Mesenchymal stem cell (in vitro differentiated cells and primary cell): Measurements from ENCODE around the gene HPX. TPM values are rescaled to one million over a fixed set of nuclear protein-coding genes. Genes with fewer than 3 reads are reported as not detected.

Experiments used
- DNase-seq: peaks from one replicate; pipeline ENCODE4 v3.0.0-alpha.2; 2013
- H2AFZ ChIP-seq: one replicate; pipeline ENCODE4 v1.6.1; 2013; ENCODE audit warnings: low read depth, mild to moderate bottlenecking, control low read depth, inconsistent platforms, low read length, moderate library complexity
- H2AK5ac ChIP-seq: 2 replicates; pipeline ENCODE4 v1.6.1; 2013; ENCODE audit warnings: low read length, moderate library complexity, mild to moderate bottlenecking, inconsistent platforms; ENCODE audit not compliant: severe bottlenecking
- H2BK120ac ChIP-seq: one replicate; pipeline ENCODE4 v1.6.1; 2013; ENCODE audit warnings: low read depth, mild to moderate bottlenecking, inconsistent platforms, low read length, moderate library complexity
- H2BK12ac ChIP-seq, 2 experiments: one replicate each; pipeline ENCODE4 v1.6.1; 2013; ENCODE audit warnings: inconsistent platforms in 2 of 2, low read length in 2 of 2, mild to moderate bottlenecking in 2 of 2, moderate library complexity in 2 of 2, control low read depth in 1 of 2
- H2BK15ac ChIP-seq: one replicate; pipeline ENCODE4 v1.6.1; 2013; ENCODE audit warnings: mild to moderate bottlenecking, low read depth, inconsistent platforms; ENCODE audit not compliant: poor library complexity, severe bottlenecking
- H2BK5ac ChIP-seq: 2 replicates; pipeline ENCODE4 v1.6.1; 2013; ENCODE audit warnings: low read depth, mild to moderate bottlenecking, low read length, control low read depth, inconsistent platforms; ENCODE audit not compliant: poor library complexity, severe bottlenecking
- H3K14ac ChIP-seq, 2 experiments: one replicate each; pipeline ENCODE4 v1.6.1; 2013; ENCODE audit warnings: inconsistent platforms in 2 of 2, low read length in 2 of 2, control low read depth in 1 of 2, mild to moderate bottlenecking in 1 of 2, moderate library complexity in 1 of 2
- H3K18ac ChIP-seq, 2 experiments: one replicate each; pipeline ENCODE4 v1.6.1; 2013; ENCODE audit warnings: inconsistent platforms in 2 of 2, low read length in 2 of 2, control low read depth in 1 of 2, low read depth in 1 of 2, mild to moderate bottlenecking in 1 of 2
- H3K23ac ChIP-seq, 2 experiments: one replicate each; pipeline ENCODE4 v1.6.1; 2013; ENCODE audit warnings: inconsistent platforms in 2 of 2, low read length in 2 of 2, mild to moderate bottlenecking in 2 of 2, moderate library complexity in 2 of 2, control low read depth in 1 of 2
- H3K27ac ChIP-seq: 2 replicates; pipeline ENCODE4 v1.5.1; 2013; ENCODE audit warnings: mild to moderate bottlenecking, moderate library complexity, low read length, control low read depth, inconsistent platforms; ENCODE audit not compliant: poor library complexity, severe bottlenecking
- H3K27me3 ChIP-seq, 2 experiments: 2 replicates each; pipeline versions ENCODE4 v1.6.1 to v1.7.0; 2013; ENCODE audit warnings: low read length in 2 of 2, mild to moderate bottlenecking in 2 of 2, moderate library complexity in 2 of 2, control low read depth in 1 of 2, inconsistent platforms in 1 of 2; ENCODE audit not compliant: control insufficient read depth in 1 of 2, insufficient read depth in 1 of 2
- H3K36me3 ChIP-seq, 2 experiments: 2 replicates each; pipeline versions ENCODE4 v1.6.1 to v1.7.0; 2013; ENCODE audit warnings: low read length in 2 of 2, control low read depth in 1 of 2, inconsistent platforms in 1 of 2, low read depth in 1 of 2, mild to moderate bottlenecking in 1 of 2; ENCODE audit not compliant: insufficient read depth in 2 of 2, control insufficient read depth in 1 of 2
- H3K4ac ChIP-seq, 2 experiments: one replicate each; pipeline ENCODE4 v1.6.1; 2013; ENCODE audit warnings: inconsistent platforms in 2 of 2, low read length in 2 of 2, mild to moderate bottlenecking in 2 of 2, moderate library complexity in 2 of 2, control low read depth in 1 of 2, low read depth in 1 of 2
- H3K4me1 ChIP-seq: 2 replicates; pipeline ENCODE4 v1.6.1; 2013; ENCODE audit warnings: low read depth, low read length, control low read depth; ENCODE audit not compliant: control insufficient read depth, insufficient read depth
- H3K4me2 ChIP-seq: 2 replicates; pipeline ENCODE4 v1.6.1; 2013; ENCODE audit warnings: low read length, mild to moderate bottlenecking, inconsistent platforms; ENCODE audit not compliant: poor library complexity, severe bottlenecking
- H3K4me3 ChIP-seq, 2 experiments: 2 replicates each; pipeline versions ENCODE4 v1.5.1 to v1.7.0; 2013; ENCODE audit warnings: low read length in 2 of 2, mild to moderate bottlenecking in 2 of 2, control low read depth in 1 of 2, low read depth in 1 of 2; ENCODE audit not compliant: insufficient read depth in 1 of 2
- H3K79me1 ChIP-seq: replicated peaks from 2 replicates; pipeline ENCODE4 v1.6.1; 2013; ENCODE audit warnings: mild to moderate bottlenecking, control low read depth, low read length, inconsistent platforms; ENCODE audit not compliant: poor library complexity, severe bottlenecking
- H3K9ac ChIP-seq: 2 replicates; pipeline ENCODE4 v1.7.0; 2013; ENCODE audit warnings: mild to moderate bottlenecking, low read length, moderate library complexity
- H3K9me3 ChIP-seq: 2 replicates; pipeline ENCODE4 v1.7.0; 2013; ENCODE audit warnings: mild to moderate bottlenecking, low read length; ENCODE audit not compliant: control insufficient read depth
- H4K8ac ChIP-seq: one replicate; pipeline ENCODE4 v1.6.1; 2013; ENCODE audit warnings: inconsistent platforms, mild to moderate bottlenecking, low read length, moderate library complexity
- H4K91ac ChIP-seq: one replicate; pipeline ENCODE4 v1.6.1; 2013; ENCODE audit warnings: mild to moderate bottlenecking, low read length, inconsistent platforms
- WGBS: methylation state at CpG from one replicate; pipeline ENCODE4 v1.1.7; 2013; ENCODE audit warnings: mixed read lengths; 5-methylcytosine and 5-hydroxymethylcytosine counted together
- polyA plus RNA-seq, 2 experiments: library from polyadenylated mRNA; stranded (reverse); fragments of 200-250 nt; gene quantifications; one replicate each; pipeline ENCODE4 v1.2.3, GENCODE V29; 2013

The HPX gene, protein sequence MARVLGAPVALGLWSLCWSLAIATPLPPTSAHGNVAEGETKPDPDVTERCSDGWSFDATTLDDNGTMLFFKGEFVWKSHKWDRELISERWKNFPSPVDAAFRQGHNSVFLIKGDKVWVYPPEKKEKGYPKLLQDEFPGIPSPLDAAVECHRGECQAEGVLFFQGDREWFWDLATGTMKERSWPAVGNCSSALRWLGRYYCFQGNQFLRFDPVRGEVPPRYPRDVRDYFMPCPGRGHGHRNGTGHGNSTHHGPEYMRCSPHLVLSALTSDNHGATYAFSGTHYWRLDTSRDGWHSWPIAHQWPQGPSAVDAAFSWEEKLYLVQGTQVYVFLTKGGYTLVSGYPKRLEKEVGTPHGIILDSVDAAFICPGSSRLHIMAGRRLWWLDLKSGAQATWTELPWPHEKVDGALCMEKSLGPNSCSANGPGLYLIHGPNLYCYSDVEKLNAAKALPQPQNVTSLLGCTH
- polyA plus RNA-seq (2013, experiment 1 of 2): 0.43 TPM
- 0.41 TPM for polyA plus RNA-seq (2013, experiment 2 of 2)

DNA sequence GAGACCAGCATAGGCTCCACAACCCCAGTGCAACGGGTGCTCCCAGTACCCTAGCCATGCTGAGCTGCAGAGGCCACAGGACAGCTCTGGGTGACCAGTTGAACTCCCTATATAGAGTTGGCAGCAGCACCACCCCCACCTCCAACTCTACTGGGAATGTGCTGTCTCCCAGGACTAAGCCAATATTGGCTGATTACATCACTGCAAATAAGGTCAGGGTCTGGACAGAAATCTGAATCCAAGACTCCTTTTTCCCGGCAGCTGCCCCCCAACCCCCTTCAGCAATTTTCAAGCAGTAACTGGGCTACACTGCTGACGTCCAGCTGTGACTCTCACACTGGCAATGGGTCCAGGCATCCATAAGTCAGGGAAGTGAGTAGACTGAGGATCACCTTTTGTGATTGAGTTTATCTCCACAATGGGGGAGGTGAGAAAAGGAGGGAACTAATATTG lies at the start of gene HPX:
Gene HPX (minus strand): TSS at position 82 of the 453 bp plus-strand sequence. CDS start 24 bp downstream, at position 58.
- no peak within 1 kb of the TSS for H3K27ac ChIP-seq
- H3K23ac ChIP-seq: no peak within 1 kb of the TSS

DNA sequence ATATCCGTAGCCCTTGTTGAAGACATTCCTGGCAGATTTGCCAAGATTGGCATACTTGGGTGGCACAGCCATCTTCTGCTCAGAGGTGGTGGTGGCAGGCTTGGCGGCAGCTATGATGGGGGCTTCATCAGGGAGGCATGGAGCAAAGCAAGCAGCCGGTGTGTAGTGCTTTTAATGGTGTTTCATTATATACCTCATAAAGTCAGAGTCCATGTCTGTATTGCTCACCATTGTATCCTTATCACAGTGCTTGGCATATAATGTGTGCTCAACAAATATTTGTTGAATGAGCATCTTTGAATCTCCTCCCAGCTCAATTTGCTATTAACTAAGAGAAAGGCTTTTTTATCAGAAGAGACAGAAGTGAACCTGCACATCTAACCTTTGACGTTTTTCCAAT lies 48.5 kb upstream of the HPX start:
- Histone ChIP-seq H3K4ac (no peak overlapping the region), H3K27me3 (no peaks in the 10 kb centered on the region), H2BK5ac (no peak overlapping the region), H3K36me3 (peaks cover 0 to 94% of the 10 kb centered on the region in 2 experiments), H4K91ac (no peak overlapping the region), H2BK120ac (no peak overlapping the region), H3K18ac (no peak overlapping the region), H3K9ac (no peak overlapping the region), H3K27ac (no peak overlapping the region), H4K8ac (no peak overlapping the region), H2AFZ (no peak overlapping the region), H3K79me1 (peaks cover 26% of the 10 kb centered on the region), H2BK15ac (no peak overlapping the region), H3K14ac (no peak overlapping the region), H3K23ac (no peak overlapping the region), H3K4me3 (no peak overlapping the region), H3K4me1 (no peaks in the 10 kb centered on the region), H2AK5ac (no peak overlapping the region), H3K4me2 (no peak overlapping the region), H3K9me3 (no peaks in the 10 kb centered on the region), H2BK12ac (no peak overlapping the region)
- 85% methylated on average over 2 of the region's 4 CpGs for WGBS
- DNase-seq: no peak

More for the DNA sequence above, at the start of gene HPX:
- Histone ChIP-seq H3K9ac (no peak within 1 kb of the TSS), H2BK15ac (no peak within 1 kb of the TSS), H3K4me2 (no peak within 1 kb of the TSS), H2AK5ac (no peak within 1 kb of the TSS), H3K79me1 (no peaks in the 10 kb centered on the region), H3K14ac (no peak within 1 kb of the TSS), H3K27me3 (no peaks in the 10 kb centered on the region), H2BK120ac (no peak within 1 kb of the TSS), H3K36me3 (peaks cover 0 to 4% of the 10 kb centered on the region in 2 experiments), H3K4me3 (no peak within 1 kb of the TSS), H2AFZ (no peak within 1 kb of the TSS), H4K8ac (no peak within 1 kb of the TSS), H3K18ac (no peak within 1 kb of the TSS), H2BK5ac (no peak within 1 kb of the TSS), H3K4me1 (no peaks in the 10 kb centered on the region), H3K4ac (no peak within 1 kb of the TSS), H4K91ac (no peak within 1 kb of the TSS), H2BK12ac (no peak within 1 kb of the TSS), H3K9me3 (no peaks in the 10 kb centered on the region)
- 93% methylated on average over 3 of the region's 3 CpGs for WGBS
- no peak for DNase-seq

DNA sequence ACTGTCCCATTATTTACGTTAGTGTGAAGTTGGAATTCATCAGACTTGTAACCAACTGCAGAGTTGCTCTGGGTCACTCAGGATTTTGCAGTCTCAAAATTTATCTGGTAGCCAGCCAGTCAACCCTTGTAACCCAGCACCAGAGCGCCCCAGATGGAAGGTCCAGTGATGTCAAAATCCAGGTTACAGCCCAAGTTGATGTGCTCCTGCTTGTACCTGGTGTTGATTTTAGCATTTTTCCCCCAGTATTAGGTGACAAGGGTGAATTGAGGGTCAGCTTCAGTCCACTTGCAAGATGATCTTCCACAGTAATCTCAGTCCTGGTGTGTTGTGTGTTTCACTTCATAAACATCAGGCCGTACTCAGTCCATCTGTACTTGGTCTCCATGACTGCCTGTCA lies 48.0 kb upstream of the HPX start:
- Histone ChIP-seq H3K27ac (no peak overlapping the region), H2BK5ac (no peak overlapping the region), H3K4me2 (no peak overlapping the region), H2AK5ac (no peak overlapping the region), H3K27me3 (no peaks in the 10 kb centered on the region), H3K23ac (no peak overlapping the region), H3K14ac (no peak overlapping the region), H2BK12ac (no peak overlapping the region), H4K91ac (no peak overlapping the region), H2BK120ac (no peak overlapping the region), H4K8ac (no peak overlapping the region), H3K4me1 (no peaks in the 10 kb centered on the region), H3K9me3 (no peaks in the 10 kb centered on the region), H3K4ac (no peak overlapping the region), H3K36me3 (peaks cover 0 to 95% of the 10 kb centered on the region in 2 experiments), H3K79me1 (peaks cover 27% of the 10 kb centered on the region), H3K18ac (no peak overlapping the region), H3K9ac (no peak overlapping the region), H2BK15ac (no peak overlapping the region), H2AFZ (no peak overlapping the region), H3K4me3 (no peak overlapping the region)
- DNase-seq: no peak
- WGBS: 96% methylated on average over 3 of the region's 3 CpGs

DNA sequence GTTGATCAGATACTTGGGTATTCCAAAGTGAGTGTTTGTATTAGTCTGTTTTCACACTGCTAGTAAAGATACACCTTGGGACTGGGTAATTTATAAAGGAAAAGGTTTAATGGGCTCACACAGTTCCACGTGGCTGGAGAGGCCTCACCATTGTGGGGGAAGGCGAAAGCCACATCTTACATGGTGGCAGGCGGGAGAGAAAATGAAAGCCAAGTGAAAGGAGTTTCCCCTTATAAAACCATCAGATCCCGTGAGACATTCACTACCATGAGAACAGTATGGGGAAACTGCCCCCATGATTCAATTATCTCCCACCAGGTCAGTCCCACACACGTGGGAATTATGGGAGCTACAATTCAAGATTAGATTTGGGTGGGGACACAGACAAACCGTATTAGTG lies 47.6 kb upstream of the HPX start:
- Histone ChIP-seq H3K9me3 (no peaks in the 10 kb centered on the region), H4K8ac (no peak overlapping the region), H2BK120ac (no peak overlapping the region), H2BK15ac (no peak overlapping the region), H3K4me1 (no peaks in the 10 kb centered on the region), H2BK5ac (no peak overlapping the region), H2AK5ac (no peak overlapping the region), H3K27ac (no peak overlapping the region), H3K4me3 (no peak overlapping the region), H3K23ac (no peak overlapping the region), H3K18ac (no peak overlapping the region), H4K91ac (no peak overlapping the region), H3K4ac (no peak overlapping the region), H3K14ac (no peak overlapping the region), H3K4me2 (no peak overlapping the region), H2BK12ac (no peak overlapping the region), H3K79me1 (peaks cover 28% of the 10 kb centered on the region), H3K27me3 (no peaks in the 10 kb centered on the region), H2AFZ (no peak overlapping the region), H3K9ac (no peak overlapping the region), H3K36me3 (peaks cover 0 to 95% of the 10 kb centered on the region in 2 experiments)
- 90% methylated on average over 5 of the region's 6 CpGs for WGBS
- no peak for DNase-seq
